GM18517 (cell line): ENCODE data around the gene CPM.
"Not testable (repeated sequence)": the region's sequence is repeated elsewhere in the genome, so short reads cannot be mapped to it uniquely, and the experiment has no call there.

Experiments used
- ATAC-seq: cut with Tn5 transposase; IDR thresholded peaks from one replicate; pipeline ENCODE4 v1.9.1; 2021; ENCODE audit warnings: mild to moderate bottlenecking, moderate library complexity; ENCODE audit not compliant: unreplicated experiment

Gene CPM

DNA sequence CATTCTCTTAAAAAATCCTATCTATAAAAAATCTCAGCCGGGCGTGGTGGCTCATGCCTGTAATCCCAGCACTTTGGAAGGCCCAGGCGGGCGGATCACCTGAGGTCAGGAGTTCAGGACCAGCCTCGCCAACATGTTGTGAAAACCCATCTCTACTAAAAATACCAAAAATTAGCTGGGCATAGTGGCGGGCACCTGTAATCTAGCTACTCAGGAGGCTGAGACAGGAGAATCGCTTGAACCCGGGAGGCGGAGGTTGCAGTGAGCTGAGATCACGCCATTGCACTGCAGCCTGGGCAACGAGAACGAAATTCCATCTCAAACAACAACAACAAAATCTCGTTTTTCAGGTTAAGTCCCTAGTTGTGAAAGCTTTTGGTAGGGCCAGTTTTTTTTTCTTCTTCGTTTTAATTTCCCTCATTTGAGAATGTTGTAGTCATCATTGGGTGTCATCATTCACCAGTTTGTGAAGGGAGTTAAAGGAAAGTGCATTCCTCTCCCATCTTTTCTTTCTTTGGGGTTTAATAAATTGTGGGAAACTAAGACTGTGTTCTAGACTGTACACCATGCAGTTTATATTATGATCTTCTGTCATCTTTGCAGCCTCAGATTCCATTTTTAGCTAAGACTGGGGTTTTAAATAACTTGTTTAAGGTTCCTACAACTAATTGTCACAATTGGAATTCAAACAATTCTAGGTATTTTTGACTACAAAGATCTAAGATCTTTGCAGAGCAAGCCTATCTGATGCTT lies 101.0 kb downstream of the CPM start:
- no peak for ATAC-seq

DNA sequence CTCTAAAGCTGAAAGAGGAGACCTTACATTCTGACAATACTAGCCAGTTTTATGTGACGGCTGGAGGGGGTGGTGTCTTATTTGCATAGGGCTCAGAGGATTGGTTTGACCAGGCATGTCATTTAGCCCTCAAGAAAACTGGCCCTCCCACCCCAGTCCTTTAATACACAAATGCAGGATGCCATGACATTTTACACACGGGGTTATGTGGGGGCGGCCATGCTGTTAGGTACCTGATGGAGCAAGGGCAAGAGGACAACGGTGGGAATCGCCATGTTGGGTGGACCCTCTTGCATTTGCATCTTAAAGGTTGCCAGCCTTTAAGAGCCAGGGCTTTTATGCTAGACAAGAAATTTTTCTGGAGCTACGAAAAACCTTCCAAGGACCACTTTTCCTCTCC lies 101.7 kb downstream of the CPM start:
- no peak for ATAC-seq

GRCh38 chr12:68828672-68829068 lies 104.3 kb downstream of the CPM start:
- no peak for ATAC-seq

- ATAC-seq: no peak
Observed at GRCh38 chr12:68827895-68828671, 104.9 kb downstream of the CPM start.

GRCh38 chr12:68825569-68826217 lies 107.3 kb downstream of the CPM start:
- no peak for ATAC-seq

GRCh38 chr12:68824597-68825250 lies 108.2 kb downstream of the CPM start:
- no peak for ATAC-seq

- no peak for ATAC-seq
Observed at GRCh38 chr12:68824131-68824530, 108.8 kb downstream of the CPM start.

GRCh38 chr12:68823696-68824095 lies 109.3 kb downstream of the CPM start:
- ATAC-seq: no peak

DNA sequence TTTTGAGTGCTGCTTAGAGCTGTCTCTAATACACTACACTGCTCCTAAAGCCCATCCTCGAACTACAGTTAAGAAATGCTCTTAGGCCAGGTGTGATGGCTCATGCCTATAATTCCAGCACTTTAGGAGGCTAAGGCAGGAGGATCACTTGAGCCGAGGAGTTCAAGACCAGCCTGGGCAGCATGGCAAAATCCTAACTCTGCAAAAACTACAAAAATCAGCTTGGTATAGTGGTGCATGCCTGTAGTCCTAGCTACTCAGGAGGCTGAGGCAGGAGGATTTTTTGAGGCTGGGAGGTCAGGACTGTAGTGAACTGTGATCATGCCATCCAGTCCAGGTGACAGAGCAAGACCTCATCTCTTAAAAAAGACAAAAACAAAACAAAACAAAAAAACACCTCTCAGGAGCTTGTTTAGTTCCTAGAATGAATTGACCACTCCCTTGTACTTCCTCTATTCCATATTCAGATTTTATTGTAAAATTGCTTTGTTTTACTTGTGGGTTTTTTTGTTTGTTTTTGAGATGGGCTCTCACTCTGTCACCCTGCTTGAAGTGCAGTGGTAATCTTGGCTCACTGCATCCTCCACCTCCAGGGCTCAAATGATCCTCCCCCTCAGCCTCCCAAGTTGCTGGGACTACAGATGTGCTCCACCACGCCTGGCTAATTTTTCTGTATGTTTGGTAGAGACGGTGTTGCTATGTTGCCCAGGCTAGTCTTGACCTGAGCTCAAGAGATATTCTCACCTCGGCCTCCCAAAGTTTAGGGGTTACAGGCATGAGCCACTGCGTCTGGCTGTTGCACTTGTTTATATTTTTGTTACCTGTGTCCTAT lies 111.4 kb downstream of the CPM start:
- ATAC-seq: no peak

GRCh38 chr12:68819481-68819880 lies 113.5 kb downstream of the CPM start:
- ATAC-seq: not testable (repeated sequence)

GRCh38 chr12:68815928-68816800 lies 116.8 kb downstream of the CPM start:
- no peak for ATAC-seq

DNA sequence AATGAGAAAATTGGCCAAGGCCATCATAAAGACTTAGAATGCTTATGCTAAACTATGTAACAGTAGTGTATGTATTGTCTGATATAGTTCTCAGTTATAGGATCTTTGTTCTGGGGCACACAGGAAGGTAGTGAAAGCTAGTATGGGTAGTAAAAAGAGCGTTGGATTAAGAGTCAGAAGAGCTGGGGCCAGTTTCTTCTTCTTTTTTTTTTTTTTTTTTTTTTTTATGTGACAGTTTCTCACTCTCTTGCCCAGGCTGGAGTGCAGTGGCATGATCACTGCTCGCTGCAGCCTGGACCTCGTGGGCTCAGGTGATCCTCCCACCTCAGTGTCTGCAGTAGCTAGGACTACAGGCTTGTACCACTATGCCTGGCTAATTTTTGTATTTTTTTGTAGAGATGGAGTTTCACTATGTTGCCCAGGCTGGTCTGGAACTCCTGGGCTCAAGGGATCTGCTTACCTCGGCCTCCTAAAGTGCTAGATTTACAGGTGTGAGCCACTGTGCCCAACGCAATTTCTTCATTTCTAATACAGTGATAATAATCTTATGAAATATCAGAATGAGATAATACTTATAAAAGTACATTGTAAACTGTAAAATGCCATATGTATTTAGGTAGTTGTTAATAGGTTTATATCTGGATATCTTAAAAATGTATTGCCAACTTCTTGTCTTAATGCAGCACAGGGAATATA lies 117.6 kb downstream of the CPM start:
- no peak for ATAC-seq

DNA sequence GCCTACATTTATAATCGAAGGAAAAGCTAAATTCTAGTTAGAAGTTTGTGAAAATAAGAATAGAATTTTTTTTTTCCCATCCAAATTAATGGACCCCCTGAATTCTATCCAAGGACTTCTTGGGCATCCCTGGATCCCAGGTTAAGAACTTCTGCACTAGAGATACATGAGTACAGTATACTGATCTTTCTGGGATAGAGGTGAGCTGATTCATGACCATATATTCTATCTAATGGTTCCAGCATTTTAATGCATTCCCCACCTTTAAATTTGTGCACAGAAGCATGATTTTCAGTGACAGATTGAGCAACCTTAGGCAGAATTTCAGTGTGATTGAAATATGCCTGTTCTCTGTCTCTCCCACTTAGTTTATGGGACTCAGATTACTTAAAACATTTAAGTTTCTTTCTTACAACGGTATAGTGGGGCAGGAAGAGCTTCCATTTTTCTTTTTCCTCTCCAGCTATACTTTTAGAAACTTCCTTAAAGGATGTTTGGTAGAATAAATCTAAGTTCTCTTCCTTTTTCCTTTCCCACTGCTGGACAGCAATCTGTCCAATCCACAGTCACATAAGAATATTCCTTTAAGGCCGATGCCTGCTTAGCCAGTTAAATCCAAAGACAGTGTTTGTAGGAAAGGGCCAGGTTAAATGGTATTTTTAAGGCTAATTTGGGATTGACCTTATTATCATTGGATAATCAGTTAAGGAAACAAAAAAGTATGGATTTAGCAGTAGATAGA lies 118.3 kb downstream of the CPM start:
- ATAC-seq: no peak

DNA sequence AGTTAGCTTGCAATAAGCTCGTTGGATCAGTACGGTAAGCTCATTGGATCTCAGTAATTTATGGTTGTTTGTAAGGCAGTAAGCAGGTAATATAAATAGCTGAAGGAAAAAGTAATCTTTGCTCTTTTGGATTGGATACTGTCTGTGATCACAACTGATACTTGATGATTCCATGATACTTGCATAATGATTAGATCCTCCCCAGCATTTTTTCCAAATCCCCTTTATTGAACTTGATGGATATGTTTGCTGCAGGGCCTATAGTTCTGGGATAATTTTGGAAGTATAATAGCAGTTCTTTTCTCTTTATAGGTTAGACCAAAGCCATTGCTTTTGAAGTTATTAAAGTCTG lies 119.8 kb downstream of the CPM start:
- no peak for ATAC-seq

- no peak for ATAC-seq
Observed at GRCh38 chr12:68812553-68813241, 120.3 kb downstream of the CPM start.

- not testable (repeated sequence) for ATAC-seq
Observed at GRCh38 chr12:68811573-68811972, 121.4 kb downstream of the CPM start.

- ATAC-seq: not testable (repeated sequence)
Observed at GRCh38 chr12:68810027-68810389, 123.0 kb downstream of the CPM start.
